Vagina (tissue), 2 donors: Measurements from ENCODE around the gene MYO10. TPM values are rescaled to one million over a fixed set of nuclear protein-coding genes. Genes with fewer than 3 reads are reported as not detected.

Source experiments
- DNase-seq, 2 donors: peaks; one replicate each; pipeline ENCODE4 v3.0.0-alpha.2; 2017; ENCODE audit errors: extremely low spot score in 2 of 2
- H3K27ac ChIP-seq: fragments of 200-600 bp; sonication (generic); one replicate; pipeline ENCODE4 v1.5.1; 2019
- H3K27me3 ChIP-seq: fragments of 200-600 bp; sonication (generic); one replicate; pipeline ENCODE4 v1.5.1; 2019
- H3K36me3 ChIP-seq, 2 donors: fragments of 200-600 bp; sonication (generic); one replicate each; pipeline ENCODE4 v1.5.1; 2017 to 2019
- H3K4me1 ChIP-seq: fragments of 200-600 bp; sonication (generic); one replicate; pipeline ENCODE4 v1.5.1; 2019
- H3K4me3 ChIP-seq, 2 donors: fragments of 200-600 bp; sonication (generic); 1 replicate in 1 of 2; 2 replicates in 1 of 2; pipeline ENCODE4 v1.5.1; 2016 to 2019
- H3K9me3 ChIP-seq: fragments of 200-600 bp; sonication (generic); one replicate; pipeline ENCODE4 v1.5.1; 2019
- POLR2A ChIP-seq, 2 donors: fragments of 450-650 bp; IDR thresholded peaks; one replicate each; pipeline ENCODE4 v1.6.1; 2017; ENCODE audit warnings: antibody characterized with exemption in 2 of 2, mild to moderate bottlenecking in 2 of 2, moderate library complexity in 2 of 2
- POLR2AphosphoS5 ChIP-seq, 2 donors: sonication (generic); formaldehyde crosslinking; IDR thresholded peaks; one replicate each; pipeline ENCODE4 v1.9.0; 2017; ENCODE audit warnings: antibody characterized with exemption in 2 of 2, mild to moderate bottlenecking in 2 of 2, low read depth in 1 of 2; ENCODE audit not compliant: insufficient read depth in 1 of 2
- intact Hi-C: fragments of 100-400 bp; cut with DNase I; formaldehyde crosslinking; loops from one replicate; pipeline ENCODE4 v1.15.1; 2023
- total RNA-seq: library from RNA; depleted of rRNA; stranded (reverse); fragments of >200 nt; gene quantifications from one replicate; pipeline ENCODE4 v1.2.3, GENCODE V29; 2016
- TF ChIP-seq, protein P1 (sequence below), 3 experiments: fragments of 450-650 bp in 2 of 3; fragments of 200-600 bp in 1 of 3; sonication (generic) in 1 of 3; IDR thresholded peaks; one replicate each; pipeline ENCODE4 v1.5.1; 2017 to 2019; ENCODE audit warnings: antibody characterized with exemption in 3 of 3, mild to moderate bottlenecking in 2 of 3, moderate library complexity in 2 of 3

Gene MYO10
- total RNA-seq, 1 donor from 2014 or later, result 22.1 TPM

DNA sequence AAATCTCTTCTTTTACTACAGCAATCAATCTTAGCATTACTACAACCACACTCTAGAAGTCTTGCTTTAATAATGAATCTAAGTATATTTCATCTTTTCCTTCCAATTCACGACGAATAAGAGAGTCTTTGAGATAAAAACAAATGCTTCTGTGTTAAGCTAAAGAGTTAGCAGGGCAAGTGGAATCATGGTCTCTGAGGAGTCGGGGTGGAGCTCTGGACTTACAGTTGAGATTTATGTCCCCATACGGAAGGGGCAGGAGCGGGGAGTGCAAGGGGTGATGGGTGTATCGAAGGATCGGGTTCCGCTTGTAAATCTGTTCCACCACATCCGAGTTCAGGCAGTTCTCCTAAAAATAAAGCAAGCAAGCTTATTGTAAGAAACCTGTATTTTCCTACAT lies 260.3 kb downstream of the MYO10 start:
- H3K27me3 ChIP-seq, result no peaks in the 10 kb centered on the region
- TF ChIP-seq, protein P1, sequence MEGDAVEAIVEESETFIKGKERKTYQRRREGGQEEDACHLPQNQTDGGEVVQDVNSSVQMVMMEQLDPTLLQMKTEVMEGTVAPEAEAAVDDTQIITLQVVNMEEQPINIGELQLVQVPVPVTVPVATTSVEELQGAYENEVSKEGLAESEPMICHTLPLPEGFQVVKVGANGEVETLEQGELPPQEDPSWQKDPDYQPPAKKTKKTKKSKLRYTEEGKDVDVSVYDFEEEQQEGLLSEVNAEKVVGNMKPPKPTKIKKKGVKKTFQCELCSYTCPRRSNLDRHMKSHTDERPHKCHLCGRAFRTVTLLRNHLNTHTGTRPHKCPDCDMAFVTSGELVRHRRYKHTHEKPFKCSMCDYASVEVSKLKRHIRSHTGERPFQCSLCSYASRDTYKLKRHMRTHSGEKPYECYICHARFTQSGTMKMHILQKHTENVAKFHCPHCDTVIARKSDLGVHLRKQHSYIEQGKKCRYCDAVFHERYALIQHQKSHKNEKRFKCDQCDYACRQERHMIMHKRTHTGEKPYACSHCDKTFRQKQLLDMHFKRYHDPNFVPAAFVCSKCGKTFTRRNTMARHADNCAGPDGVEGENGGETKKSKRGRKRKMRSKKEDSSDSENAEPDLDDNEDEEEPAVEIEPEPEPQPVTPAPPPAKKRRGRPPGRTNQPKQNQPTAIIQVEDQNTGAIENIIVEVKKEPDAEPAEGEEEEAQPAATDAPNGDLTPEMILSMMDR (IDR thresholded peaks at IDR 0.05), result no peak
- TF ChIP-seq POLR2A (IDR thresholded peaks at IDR 0.05) (no peak), POLR2AphosphoS5 (IDR thresholded peaks at IDR 0.05; ENCODE audit: insufficient read depth in 1 of 2, low read depth in 1 of 2) (no peak)
- H3K36me3 ChIP-seq, result peaks cover 0 to 35% of the 10 kb centered on the region in 2 donors
- H3K4me1 ChIP-seq, result peaks cover 5% of the 10 kb centered on the region
- no peak overlapping the region for H3K4me3 ChIP-seq
- H3K9me3 ChIP-seq, result no peaks in the 10 kb centered on the region
- no peak for DNase-seq
- intact Hi-C loops, result no loop called here
- H3K27ac ChIP-seq, result no peak overlapping the region

DNA sequence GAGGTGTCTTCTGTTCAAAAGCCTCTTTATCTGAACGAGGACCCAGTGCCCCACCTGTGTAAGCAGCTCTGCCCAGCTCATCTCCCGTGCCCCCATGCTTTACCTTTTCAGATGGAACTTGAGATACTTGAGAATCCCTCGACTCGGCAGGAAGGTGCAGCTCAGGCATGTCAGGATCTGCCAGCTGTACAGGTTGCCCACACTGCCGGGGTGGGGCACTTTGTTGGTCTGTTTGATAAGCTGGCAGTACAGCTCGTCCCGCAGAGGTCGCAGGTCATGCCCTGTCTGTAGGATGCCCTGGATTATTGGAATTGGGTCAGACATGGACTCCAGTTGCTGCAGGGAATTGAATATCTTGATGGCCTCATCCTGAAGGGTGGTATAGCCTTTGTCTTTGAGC lies 261.3 kb downstream of the MYO10 start:
- peaks cover 0 to 35% of the 10 kb centered on the region in 2 donors for H3K36me3 ChIP-seq

DNA sequence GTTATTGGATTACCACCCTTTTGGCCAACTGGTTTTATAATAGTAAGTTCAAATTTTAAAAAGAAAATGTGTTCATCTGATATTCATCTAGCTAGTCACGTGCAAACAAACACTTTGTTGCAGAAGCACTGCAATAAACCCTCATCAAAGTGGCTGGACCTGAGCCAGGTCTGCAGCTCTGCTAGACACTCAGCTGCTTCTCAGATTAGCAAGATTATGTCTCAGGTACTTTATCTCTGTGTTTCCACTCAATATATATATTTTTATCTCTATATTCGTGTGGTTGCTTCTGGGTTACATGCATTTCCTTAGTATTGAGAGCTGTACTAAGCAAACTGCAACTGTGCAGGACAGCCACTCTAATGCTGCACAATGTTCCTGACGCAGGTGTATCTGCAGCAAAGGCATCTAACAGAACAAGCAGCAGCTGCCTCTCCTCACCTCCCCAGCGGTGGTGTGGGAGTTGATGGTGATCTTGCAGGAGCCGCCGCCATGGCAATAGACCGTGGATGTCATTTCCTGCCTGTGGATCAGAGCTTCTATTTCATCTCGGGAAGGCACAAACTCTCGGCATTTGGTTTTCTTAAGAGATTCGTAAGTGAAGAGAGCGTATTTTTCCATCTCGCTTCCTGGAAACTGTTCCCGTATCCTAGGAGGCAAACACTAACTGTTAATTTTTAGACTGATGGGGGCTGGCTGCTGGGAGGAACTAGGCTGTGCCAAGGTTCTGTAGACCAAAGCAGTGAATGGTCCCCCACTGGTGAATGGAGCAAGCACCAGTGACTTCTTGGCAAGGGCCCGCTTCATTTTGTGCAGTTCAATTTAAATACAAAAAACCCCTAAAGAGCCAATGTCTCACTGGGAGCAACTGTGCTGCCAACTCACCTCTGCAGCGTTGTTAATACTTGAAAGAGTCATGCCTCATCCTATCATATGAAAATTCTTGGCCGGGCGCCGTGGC lies 262.6 kb downstream of the MYO10 start:
- Histone ChIP-seq H3K27me3 (no peaks in the 10 kb centered on the region), H3K4me1 (peaks cover 5% of the 10 kb centered on the region), H3K27ac (no peak overlapping the region), H3K9me3 (no peaks in the 10 kb centered on the region), H3K36me3 (peaks cover 0 to 23% of the 10 kb centered on the region in 2 donors), H3K4me3 (no peak overlapping the region)
- DNase-seq, result no peak
- TF ChIP-seq POLR2A (IDR thresholded peaks at IDR 0.05) (no peak), POLR2AphosphoS5 (IDR thresholded peaks at IDR 0.05; ENCODE audit: insufficient read depth in 1 of 2, low read depth in 1 of 2) (no peak)
- TF ChIP-seq, protein P1 (IDR thresholded peaks at IDR 0.05), result no peak
- intact Hi-C loops, result no loop called here

More for the DNA sequence above, 261.3 kb downstream of the MYO10 start:
- Histone ChIP-seq H3K4me3 (no peak overlapping the region), H3K4me1 (peaks cover 5% of the 10 kb centered on the region), H3K27ac (no peak overlapping the region), H3K27me3 (no peaks in the 10 kb centered on the region), H3K9me3 (no peaks in the 10 kb centered on the region)
- DNase-seq, result no peak
- intact Hi-C loops, result no loop called here
- TF ChIP-seq POLR2A (IDR thresholded peaks at IDR 0.05) (no peak), POLR2AphosphoS5 (IDR thresholded peaks at IDR 0.05; ENCODE audit: insufficient read depth in 1 of 2, low read depth in 1 of 2) (no peak)
- TF ChIP-seq, protein P1 (IDR thresholded peaks at IDR 0.05), result no peak

DNA sequence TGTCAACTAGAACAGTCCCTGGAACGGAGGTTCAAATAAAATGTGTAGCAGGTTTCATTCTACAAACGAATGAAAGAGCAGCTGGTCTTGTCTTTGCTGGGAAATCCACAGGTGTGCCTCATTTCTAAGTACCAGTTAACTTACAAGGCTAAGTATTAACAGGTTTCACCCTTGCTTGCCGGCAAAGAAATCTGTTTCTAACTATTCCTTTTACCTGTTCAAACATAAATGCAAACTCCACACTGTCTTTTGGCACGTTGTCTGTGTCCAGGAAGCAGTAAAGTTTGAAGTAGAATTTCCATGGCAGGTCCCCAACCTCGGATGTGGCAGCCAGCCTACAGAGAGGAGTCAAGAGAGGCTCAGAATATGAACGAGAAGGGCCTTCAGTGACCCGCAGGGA lies 264.9 kb downstream of the MYO10 start:
- no peak for TF ChIP-seq POLR2A (IDR thresholded peaks at IDR 0.05)
- TF ChIP-seq, protein P1 (IDR thresholded peaks at IDR 0.05), result no peak
- TF ChIP-seq POLR2AphosphoS5 (IDR thresholded peaks at IDR 0.05; ENCODE audit: insufficient read depth in 1 of 2, low read depth in 1 of 2), result no peak
- H3K36me3 ChIP-seq, result peaks cover 0 to 32% of the 10 kb centered on the region in 2 donors
- intact Hi-C loops, result no loop called here
- H3K27me3 ChIP-seq, result no peaks in the 10 kb centered on the region
- no peak overlapping the region for H3K4me3 ChIP-seq
- DNase-seq, result no peak
- no peaks in the 10 kb centered on the region for H3K9me3 ChIP-seq
- H3K4me1 ChIP-seq, result peaks cover 14% of the 10 kb centered on the region
- H3K27ac ChIP-seq, result no peak overlapping the region

DNA sequence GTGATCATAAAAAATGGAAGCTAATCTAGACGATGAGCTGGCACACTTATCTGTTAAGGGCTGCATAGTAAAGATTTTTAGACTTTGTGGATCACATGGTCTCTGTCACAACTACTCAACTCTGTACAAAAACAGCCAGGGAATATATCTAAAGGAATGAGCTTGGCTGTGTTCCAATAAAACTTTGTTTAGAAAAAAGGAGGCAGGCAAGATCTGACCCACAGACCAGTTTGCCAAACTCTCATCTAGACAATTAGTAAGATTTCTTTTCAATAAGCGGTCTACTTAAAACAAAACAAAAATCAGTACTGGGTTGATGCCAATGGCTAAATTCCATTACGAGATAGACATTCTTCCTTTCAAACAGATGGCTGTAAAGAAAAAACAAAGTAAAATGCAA lies 266.3 kb downstream of the MYO10 start:
- Histone ChIP-seq H3K27me3 (no peaks in the 10 kb centered on the region), H3K36me3 (peaks cover 0 to 32% of the 10 kb centered on the region in 2 donors), H3K4me3 (no peak overlapping the region), H3K4me1 (peaks cover 14% of the 10 kb centered on the region), H3K9me3 (no peaks in the 10 kb centered on the region), H3K27ac (no peak overlapping the region)
- intact Hi-C loops, result no loop called here
- TF ChIP-seq POLR2A (IDR thresholded peaks at IDR 0.05) (no peak), POLR2AphosphoS5 (IDR thresholded peaks at IDR 0.05; ENCODE audit: insufficient read depth in 1 of 2, low read depth in 1 of 2) (no peak)
- TF ChIP-seq, protein P1 (IDR thresholded peaks at IDR 0.05), result no peak
- DNase-seq, result no peak
